Kidney epithelial cell (primary cell): Measurements from ENCODE around the gene CDK19. TPM values are rescaled to one million over a fixed set of nuclear protein-coding genes. Genes with fewer than 3 reads are reported as not detected.

Source experiments
- DNase-seq: peaks from one replicate; pipeline ENCODE4 v3.0.0-alpha.2; 2010; ENCODE audit warnings: low read depth
- H3K27me3 ChIP-seq: 2 replicates; pipeline ENCODE4 v1.6.0; 2011; ENCODE audit warnings: low read length; ENCODE audit not compliant: control insufficient read depth, insufficient read depth
- H3K36me3 ChIP-seq: 2 replicates; pipeline ENCODE4 v1.5.1; 2011; ENCODE audit warnings: low read length; ENCODE audit not compliant: control insufficient read depth, insufficient read depth
- H3K4me3 ChIP-seq: 2 replicates; pipeline ENCODE4 v1.5.1; 2011; ENCODE audit warnings: low read depth, mild to moderate bottlenecking, control low read depth, low read length
- total RNA-seq: library from RNA; depleted of rRNA; stranded (reverse); fragments of >200 nt; gene quantifications from 2 replicates; pipeline ENCODE4 v1.2.3, GENCODE V29; 2015
- TF ChIP-seq, protein P1 (sequence below): IDR thresholded peaks from 2 replicates; pipeline ENCODE4 v1.5.1; 2011; ENCODE audit warnings: mild to moderate bottlenecking, moderate library complexity, low read length, control low read depth, inconsistent platforms; ENCODE audit not compliant: insufficient read depth, poor library complexity, severe bottlenecking

Gene CDK19
- total RNA-seq, 1 donor from 2014 or later, result 17.6 TPM

GRCh38 chr6:110619275-110619908 is 195.9 kb downstream of the CDK19 start:
- Histone ChIP-seq H3K4me3 (no peak overlapping the region), H3K27me3 (no peaks in the 10 kb centered on the region), H3K36me3 (peaks cover 2% of the 10 kb centered on the region)
- TF ChIP-seq, protein P1, sequence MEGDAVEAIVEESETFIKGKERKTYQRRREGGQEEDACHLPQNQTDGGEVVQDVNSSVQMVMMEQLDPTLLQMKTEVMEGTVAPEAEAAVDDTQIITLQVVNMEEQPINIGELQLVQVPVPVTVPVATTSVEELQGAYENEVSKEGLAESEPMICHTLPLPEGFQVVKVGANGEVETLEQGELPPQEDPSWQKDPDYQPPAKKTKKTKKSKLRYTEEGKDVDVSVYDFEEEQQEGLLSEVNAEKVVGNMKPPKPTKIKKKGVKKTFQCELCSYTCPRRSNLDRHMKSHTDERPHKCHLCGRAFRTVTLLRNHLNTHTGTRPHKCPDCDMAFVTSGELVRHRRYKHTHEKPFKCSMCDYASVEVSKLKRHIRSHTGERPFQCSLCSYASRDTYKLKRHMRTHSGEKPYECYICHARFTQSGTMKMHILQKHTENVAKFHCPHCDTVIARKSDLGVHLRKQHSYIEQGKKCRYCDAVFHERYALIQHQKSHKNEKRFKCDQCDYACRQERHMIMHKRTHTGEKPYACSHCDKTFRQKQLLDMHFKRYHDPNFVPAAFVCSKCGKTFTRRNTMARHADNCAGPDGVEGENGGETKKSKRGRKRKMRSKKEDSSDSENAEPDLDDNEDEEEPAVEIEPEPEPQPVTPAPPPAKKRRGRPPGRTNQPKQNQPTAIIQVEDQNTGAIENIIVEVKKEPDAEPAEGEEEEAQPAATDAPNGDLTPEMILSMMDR, result no peak
- DNase-seq, result no peak

GRCh38 chr6:110618591-110619267 is 196.5 kb downstream of the CDK19 start:
- Histone ChIP-seq H3K36me3 (peaks cover 2% of the 10 kb centered on the region), H3K27me3 (no peaks in the 10 kb centered on the region), H3K4me3 (no peak overlapping the region)
- no peak for DNase-seq
- TF ChIP-seq, protein P1, result peak; percentile 31

DNA sequence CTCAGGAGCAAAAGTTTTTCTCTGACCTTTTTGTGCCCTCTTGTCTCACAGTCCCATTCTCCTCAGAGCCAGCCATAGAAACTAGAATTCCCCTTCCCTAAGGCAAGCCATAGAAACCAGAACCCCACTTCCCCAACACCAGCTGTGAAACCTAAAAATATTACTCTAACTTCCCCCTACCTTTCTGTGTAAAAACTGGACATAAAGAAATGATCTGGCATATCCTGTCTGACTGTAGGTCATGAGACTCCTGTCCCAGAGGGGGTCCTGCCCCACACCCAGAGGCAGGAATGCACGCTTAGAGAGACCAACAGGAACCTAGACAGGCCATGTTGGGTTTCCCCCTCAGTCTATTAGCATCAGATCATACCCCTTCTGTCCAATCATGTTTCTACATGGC is 198.2 kb downstream of the CDK19 start:
- DNase-seq, result no peak
- TF ChIP-seq, protein P1, result no peak
- Histone ChIP-seq H3K27me3 (no peaks in the 10 kb centered on the region), H3K4me3 (no peak overlapping the region), H3K36me3 (peaks cover 2% of the 10 kb centered on the region)

GRCh38 chr6:110615722-110616121 is 199.5 kb downstream of the CDK19 start:
- TF ChIP-seq, protein P1, result no peak
- DNase-seq, result no peak
- Histone ChIP-seq H3K27me3 (no peaks in the 10 kb centered on the region), H3K4me3 (no peak overlapping the region), H3K36me3 (no peaks in the 10 kb centered on the region)

- Histone ChIP-seq H3K27me3 (no peaks in the 10 kb centered on the region), H3K4me3 (no peak overlapping the region), H3K36me3 (no peaks in the 10 kb centered on the region)
- DNase-seq, result no peak
- TF ChIP-seq, protein P1, result no peak
Observed at GRCh38 chr6:110614586-110614985, 200.7 kb downstream of the CDK19 start.
